T-helper 2 cell (primary cell): ENCODE data around the gene FBXL17.
A peak's percentile ranks its signal among the peaks of the same experiment; 100 is the strongest.

Experiments used
- DNase-seq, 5 experiments: peaks; one replicate each; pipeline versions ENCODE4 v3.0.0 to v3.0.0-alpha.2; 2012 to 2022

FBXL17 gene

GRCh38 chr5:108372369-108372768 is 9.5 kb downstream of the FBXL17 start:
- no peak for DNase-seq

- no peak for DNase-seq
These were observed 10.6 kb downstream of the FBXL17 start for GRCh38 chr5:108371263-108371662.

- no peak for DNase-seq
These were observed 12.7 kb downstream of the FBXL17 start for GRCh38 chr5:108369167-108369566.

GRCh38 chr5:108367679-108368334 is 14.1 kb downstream of the FBXL17 start:
- DNase-seq, result no peak

GRCh38 chr5:108366500-108366899 is 15.4 kb downstream of the FBXL17 start:
- DNase-seq, result no peak

- no peak for DNase-seq
These were observed 20.1 kb downstream of the FBXL17 start for GRCh38 chr5:108361771-108362170.

GRCh38 chr5:108361239-108361638 is 20.7 kb downstream of the FBXL17 start:
- no peak for DNase-seq

GRCh38 chr5:108360280-108360679 is 21.6 kb downstream of the FBXL17 start:
- DNase-seq, result no peak

GRCh38 chr5:108356286-108356685 is 25.6 kb downstream of the FBXL17 start:
- DNase-seq, result no peak

GRCh38 chr5:108353087-108353486 is 28.8 kb downstream of the FBXL17 start:
- no peak for DNase-seq

GRCh38 chr5:108345541-108346171 is 36.2 kb downstream of the FBXL17 start:
- peak in 2 of 5 experiments; percentile 2 to 62 for DNase-seq

- no peak for DNase-seq
These were observed 37.6 kb downstream of the FBXL17 start for GRCh38 chr5:108344103-108344822.

- no peak for DNase-seq
These were observed 40.0 kb downstream of the FBXL17 start for GRCh38 chr5:108341866-108342265.

- no peak for DNase-seq
These were observed 41.8 kb downstream of the FBXL17 start for GRCh38 chr5:108340131-108340530.

GRCh38 chr5:108339220-108339619 is 42.7 kb downstream of the FBXL17 start:
- DNase-seq, result peak in 1 of 5 experiments; percentile 13

GRCh38 chr5:108334225-108334624 is 47.7 kb downstream of the FBXL17 start:
- no peak for DNase-seq

- DNase-seq, result no peak
These were observed 54.9 kb downstream of the FBXL17 start for GRCh38 chr5:108326982-108327381.

GRCh38 chr5:108324886-108325285 is 57.0 kb downstream of the FBXL17 start:
- no peak for DNase-seq

- no peak for DNase-seq
These were observed 60.6 kb downstream of the FBXL17 start for GRCh38 chr5:108321341-108321740.

- no peak for DNase-seq
These were observed 61.7 kb downstream of the FBXL17 start for GRCh38 chr5:108320231-108320630.

- no peak for DNase-seq
These were observed 66.1 kb downstream of the FBXL17 start for GRCh38 chr5:108315829-108316228.

- DNase-seq, result no peak
These were observed 69.6 kb downstream of the FBXL17 start for GRCh38 chr5:108312258-108312657.

- peak in 1 of 5 experiments; percentile 55 for DNase-seq
These were observed 70.2 kb downstream of the FBXL17 start for GRCh38 chr5:108311682-108312081.

GRCh38 chr5:108303611-108304010 is 78.3 kb downstream of the FBXL17 start:
- DNase-seq, result no peak
